CD4-positive, alpha-beta T cell (primary cell): ENCODE results near the gene CTNNA2. TPM values are rescaled to one million over a fixed set of nuclear protein-coding genes. Genes with fewer than 3 reads are reported as not detected.

Source experiments
- ATAC-seq: fragments of 200-7000 bp; cut with Tn5 transposase; one replicate; pipeline ENCODE4 v1.10.0; 2022; ENCODE audit warnings: mild to moderate bottlenecking; ENCODE audit not compliant: poor library complexity
- CTCF ChIA-PET: fragments of 350-600 bp; sonication (Branson Sonifier 250); formaldehyde crosslinking; loops from one replicate; lab custom pipeline; 2021; ENCODE audit warnings: antibody characterized with exemption, inconsistent platforms; lab: Charles Lee
- POLR2A ChIA-PET: fragments of 350-600 bp; sonication (Branson Sonifier 250); formaldehyde crosslinking; loops from one replicate; lab custom pipeline; 2021; ENCODE audit warnings: antibody characterized with exemption, inconsistent platforms; lab: Charles Lee
- DNase-seq, 14 experiments: peaks; one replicate each; pipeline ENCODE4 v3.0.0-alpha.2; 2013 to 2020; ENCODE audit warnings: mixed read lengths in 2 of 14
- H3K27ac ChIP-seq, 2 donors: one replicate each; pipeline versions ENCODE4 v1.5.1 to v1.7.0; 2013; ENCODE audit warnings: low read length in 2 of 2, low read depth in 1 of 2, mild to moderate bottlenecking in 1 of 2
- H3K27me3 ChIP-seq, 2 experiments: 1 replicate in 1 of 2; 2 replicates in 1 of 2; pipeline versions ENCODE4 v1.6.1 to v1.7.0; 2013; ENCODE audit warnings: low read length in 2 of 2, control low read depth in 1 of 2, mild to moderate bottlenecking in 1 of 2, moderate library complexity in 1 of 2; ENCODE audit not compliant: insufficient read depth in 2 of 2, control insufficient read depth in 1 of 2
- H3K36me3 ChIP-seq: one replicate; pipeline ENCODE4 v1.6.1; 2013; ENCODE audit warnings: low read length, control low read depth; ENCODE audit not compliant: insufficient read depth
- H3K4me1 ChIP-seq: one replicate; pipeline ENCODE4 v1.6.1; 2013; ENCODE audit warnings: low read length, control low read depth; ENCODE audit not compliant: insufficient read depth
- H3K4me3 ChIP-seq: one replicate; pipeline ENCODE4 v1.5.1; 2013; ENCODE audit warnings: mild to moderate bottlenecking, low read length, moderate library complexity
- H3K9me3 ChIP-seq, 2 experiments: 1 replicate in 1 of 2; 2 replicates in 1 of 2; pipeline versions ENCODE4 v1.6.1 to v1.7.0; 2013; ENCODE audit warnings: low read length in 2 of 2, mild to moderate bottlenecking in 2 of 2, control low read depth in 1 of 2, moderate library complexity in 1 of 2; ENCODE audit not compliant: control insufficient read depth in 1 of 2, insufficient read depth in 1 of 2
- H3K27ac Mint-ChIP-seq: one replicate; pipeline ENCODE4 v1.8.0; 2020; ENCODE audit warnings: mixed read lengths
- H3K27me3 Mint-ChIP-seq: one replicate; pipeline ENCODE4 v1.8.0; 2021; ENCODE audit warnings: mixed read lengths
- H3K36me3 Mint-ChIP-seq: one replicate; pipeline ENCODE4 v1.8.0; 2021; ENCODE audit warnings: low read depth, mixed read lengths
- H3K4me1 Mint-ChIP-seq: one replicate; pipeline ENCODE4 v1.8.0; 2021; ENCODE audit warnings: low read depth, mixed read lengths
- H3K4me3 Mint-ChIP-seq: one replicate; pipeline ENCODE4 v1.8.0; 2020; ENCODE audit warnings: mild to moderate bottlenecking, mixed read lengths
- H3K9me3 Mint-ChIP-seq: one replicate; pipeline ENCODE4 v1.8.0; 2020; ENCODE audit warnings: mixed read lengths
- intact Hi-C, 2 experiments: fragments of 100-400 bp; cut with DNase I in 1 of 2; cut with micrococcal nuclease in 1 of 2; formaldehyde crosslinking; loops; one replicate each; pipeline versions ENCODE4 v1.15.1 to v1.9.0; 2023 to 2025; cut with DNase I, micrococcal nuclease
- total RNA-seq, 174 experiments: library from RNA in 2 of 174; stranded (reverse) in 2 of 174; gene quantifications; one replicate each; pipeline ENCODE4 v1.2.3 and lab custom pipeline; 2021 to 2026
- TF ChIP-seq, protein P1 (sequence below): fragments of 200-600 bp; IDR thresholded peaks from one replicate; pipeline ENCODE4 v1.8.0; 2022; ENCODE audit warnings: antibody characterized with exemption, mild to moderate bottlenecking

CTNNA2 gene
- total RNA-seq, 2 experiments from 2014 or later: not detected

DNA sequence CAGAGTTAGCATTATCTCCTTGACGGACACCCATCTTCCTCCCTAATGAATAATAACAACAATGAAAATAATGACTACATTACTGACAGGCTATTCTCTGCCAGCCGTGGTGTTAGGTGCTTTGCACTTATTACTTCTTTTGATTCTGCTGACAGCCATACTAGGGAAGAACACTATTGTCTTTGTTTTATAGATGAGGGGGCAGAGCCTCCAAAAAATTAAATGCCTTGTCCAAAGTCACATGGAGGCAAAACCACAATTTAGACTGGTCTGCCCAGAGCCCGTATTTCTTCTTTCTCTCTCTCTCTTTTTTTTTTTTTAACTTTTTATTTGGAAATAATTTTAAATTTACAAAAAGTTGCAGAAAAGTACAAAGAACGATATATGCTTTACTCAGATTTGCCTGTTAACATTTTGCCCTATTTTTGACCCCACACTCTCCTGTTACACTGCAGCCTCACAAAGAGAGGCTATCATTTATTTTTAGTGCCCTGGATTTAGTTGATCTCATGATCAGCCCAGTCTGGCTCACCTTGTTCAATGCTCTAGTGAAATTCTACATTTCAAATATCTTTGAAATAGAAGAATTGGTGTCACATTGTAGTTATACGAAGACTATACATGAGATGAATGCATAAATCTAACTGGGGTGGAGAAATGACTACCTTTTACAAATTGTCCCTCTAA, 422.3 kb downstream of the CTNNA2 start:
- no peaks in the 10 kb centered on the region for H3K9me3 Mint-ChIP-seq
- Histone ChIP-seq H3K4me1 (no peaks in the 10 kb centered on the region), H3K36me3 (no peaks in the 10 kb centered on the region), H3K9me3 (no peaks in the 10 kb centered on the region), H3K4me3 (no peak overlapping the region), H3K27me3 (no peaks in the 10 kb centered on the region), H3K27ac (no peak overlapping the region)
- H3K27ac Mint-ChIP-seq: no peak overlapping the region
- H3K27me3 Mint-ChIP-seq: peaks cover 3% of the 10 kb centered on the region
- peaks cover 9% of the 10 kb centered on the region for H3K4me1 Mint-ChIP-seq
- TF ChIP-seq, protein P1, sequence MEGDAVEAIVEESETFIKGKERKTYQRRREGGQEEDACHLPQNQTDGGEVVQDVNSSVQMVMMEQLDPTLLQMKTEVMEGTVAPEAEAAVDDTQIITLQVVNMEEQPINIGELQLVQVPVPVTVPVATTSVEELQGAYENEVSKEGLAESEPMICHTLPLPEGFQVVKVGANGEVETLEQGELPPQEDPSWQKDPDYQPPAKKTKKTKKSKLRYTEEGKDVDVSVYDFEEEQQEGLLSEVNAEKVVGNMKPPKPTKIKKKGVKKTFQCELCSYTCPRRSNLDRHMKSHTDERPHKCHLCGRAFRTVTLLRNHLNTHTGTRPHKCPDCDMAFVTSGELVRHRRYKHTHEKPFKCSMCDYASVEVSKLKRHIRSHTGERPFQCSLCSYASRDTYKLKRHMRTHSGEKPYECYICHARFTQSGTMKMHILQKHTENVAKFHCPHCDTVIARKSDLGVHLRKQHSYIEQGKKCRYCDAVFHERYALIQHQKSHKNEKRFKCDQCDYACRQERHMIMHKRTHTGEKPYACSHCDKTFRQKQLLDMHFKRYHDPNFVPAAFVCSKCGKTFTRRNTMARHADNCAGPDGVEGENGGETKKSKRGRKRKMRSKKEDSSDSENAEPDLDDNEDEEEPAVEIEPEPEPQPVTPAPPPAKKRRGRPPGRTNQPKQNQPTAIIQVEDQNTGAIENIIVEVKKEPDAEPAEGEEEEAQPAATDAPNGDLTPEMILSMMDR: no peak
- CTCF ChIA-PET: no interaction called here
- DNase-seq (no peak), ATAC-seq (no peak)
- no peak overlapping the region for H3K4me3 Mint-ChIP-seq
- intact Hi-C loops: no loop called here
- POLR2A ChIA-PET: no interaction called here
- no peaks in the 10 kb centered on the region for H3K36me3 Mint-ChIP-seq

DNA sequence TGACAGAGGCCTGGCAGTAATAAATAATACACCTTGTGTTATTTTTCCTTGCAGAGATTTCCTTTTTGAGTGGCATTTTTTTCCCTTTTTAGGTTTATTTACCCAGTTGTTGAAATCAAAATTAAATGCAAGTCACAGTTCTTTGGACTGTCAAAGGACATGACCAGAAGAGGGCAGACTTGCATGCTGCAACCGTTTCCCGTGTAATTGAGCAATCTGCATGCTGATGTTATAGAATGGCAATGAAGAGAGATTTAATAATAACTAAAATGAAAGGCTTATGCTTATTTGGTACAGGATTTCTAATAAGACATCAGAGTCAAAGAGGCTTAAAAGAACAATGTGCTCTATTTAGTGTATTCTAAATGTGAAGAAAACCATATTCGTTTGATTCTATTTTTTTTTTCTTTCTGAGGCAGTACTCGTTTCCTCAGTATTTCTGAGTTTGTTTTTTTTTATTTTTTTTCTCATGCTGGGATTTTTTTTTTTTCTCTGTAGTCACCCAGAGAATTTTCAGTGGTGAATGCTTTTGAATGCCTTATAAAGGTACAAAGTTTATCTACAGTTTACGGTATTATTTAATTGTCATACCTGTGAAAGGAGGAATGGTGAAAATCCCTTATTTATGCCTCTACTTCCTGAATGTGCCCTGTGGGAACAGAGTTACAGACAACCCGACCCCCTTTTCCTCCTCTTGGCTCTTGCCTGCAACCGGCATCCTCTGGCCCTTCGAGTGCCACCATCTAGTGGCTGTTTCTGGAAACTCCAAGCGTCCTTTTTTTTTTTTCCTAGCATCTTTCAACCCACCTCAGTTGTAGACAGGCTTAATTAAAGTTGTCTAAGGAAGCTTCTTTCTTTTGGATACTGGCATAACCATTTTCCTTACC, 423.2 kb downstream of the CTNNA2 start:
- Histone ChIP-seq H3K36me3 (no peaks in the 10 kb centered on the region), H3K4me3 (no peak overlapping the region), H3K27ac (no peak overlapping the region), H3K9me3 (no peaks in the 10 kb centered on the region), H3K27me3 (no peaks in the 10 kb centered on the region), H3K4me1 (no peaks in the 10 kb centered on the region)
- no peaks in the 10 kb centered on the region for H3K9me3 Mint-ChIP-seq
- POLR2A ChIA-PET: no interaction called here
- CTCF ChIA-PET: no interaction called here
- H3K27ac Mint-ChIP-seq: no peak overlapping the region
- peaks cover 6% of the 10 kb centered on the region for H3K27me3 Mint-ChIP-seq
- DNase-seq: peak in 1 of 14 experiments; percentile 7
- H3K4me1 Mint-ChIP-seq: peaks cover 9% of the 10 kb centered on the region
- H3K36me3 Mint-ChIP-seq: no peaks in the 10 kb centered on the region
- intact Hi-C loops: no loop called here
- no peak overlapping the region for H3K4me3 Mint-ChIP-seq
- ATAC-seq: no peak
- TF ChIP-seq, protein P1: no peak

DNA sequence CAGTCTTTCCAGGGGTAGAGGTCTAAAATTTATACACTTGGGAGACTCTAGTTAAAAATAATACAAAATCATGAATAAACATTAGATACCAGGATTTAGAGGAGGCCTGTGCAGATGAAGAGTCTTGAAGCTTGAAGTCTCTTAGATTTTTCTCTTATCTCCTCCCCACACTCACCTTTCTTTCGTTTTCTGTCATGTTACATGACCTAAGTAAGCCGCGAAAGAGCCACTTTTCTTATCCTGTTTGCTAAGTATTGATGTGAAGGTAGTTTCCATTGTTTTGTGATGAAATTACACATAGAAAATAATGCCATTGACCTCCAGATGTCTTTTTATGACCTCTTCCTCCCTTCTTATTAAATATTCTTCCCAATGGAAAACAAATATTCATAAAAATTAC, 423.9 kb downstream of the CTNNA2 start:
- Mint-ChIP-seq H3K27ac (no peak overlapping the region), H3K36me3 (no peaks in the 10 kb centered on the region), H3K4me1 (peaks cover 9% of the 10 kb centered on the region), H3K4me3 (no peak overlapping the region), H3K27me3 (peaks cover 7% of the 10 kb centered on the region), H3K9me3 (no peaks in the 10 kb centered on the region)
- TF ChIP-seq, protein P1: no peak
- ChIA-PET CTCF (no interaction called here), POLR2A (no interaction called here)
- DNase-seq (no peak), ATAC-seq (no peak)
- H3K27me3 ChIP-seq: no peaks in the 10 kb centered on the region
- H3K27ac ChIP-seq: no peak overlapping the region
- no peak overlapping the region for H3K4me3 ChIP-seq
- H3K4me1 ChIP-seq: no peaks in the 10 kb centered on the region
- no peaks in the 10 kb centered on the region for H3K36me3 ChIP-seq
- intact Hi-C loops: no loop called here
- no peaks in the 10 kb centered on the region for H3K9me3 ChIP-seq
